Retinal pigment epithelial cell (primary cell): ENCODE data around the gene UPK1B.
"Not testable (repeated sequence)": the region's sequence is repeated elsewhere in the genome, so short reads cannot be mapped to it uniquely, and the experiment has no call there.

Source experiments
- DNase-seq: peaks from one replicate; pipeline ENCODE4 v3.0.0-alpha.2; 2010; ENCODE audit warnings: low read depth
- H3K4me3 ChIP-seq: 2 replicates; pipeline ENCODE4 v1.5.1; 2011; ENCODE audit warnings: mild to moderate bottlenecking, low read length, control low read depth, moderate library complexity
- TF ChIP-seq, protein P1 (sequence below): conservative IDR thresholded peaks from 2 replicates; pipeline ENCODE4 v1.5.1; 2011; ENCODE audit warnings: low read depth, low read length, control low read depth, inconsistent platforms

The UPK1B gene

DNA sequence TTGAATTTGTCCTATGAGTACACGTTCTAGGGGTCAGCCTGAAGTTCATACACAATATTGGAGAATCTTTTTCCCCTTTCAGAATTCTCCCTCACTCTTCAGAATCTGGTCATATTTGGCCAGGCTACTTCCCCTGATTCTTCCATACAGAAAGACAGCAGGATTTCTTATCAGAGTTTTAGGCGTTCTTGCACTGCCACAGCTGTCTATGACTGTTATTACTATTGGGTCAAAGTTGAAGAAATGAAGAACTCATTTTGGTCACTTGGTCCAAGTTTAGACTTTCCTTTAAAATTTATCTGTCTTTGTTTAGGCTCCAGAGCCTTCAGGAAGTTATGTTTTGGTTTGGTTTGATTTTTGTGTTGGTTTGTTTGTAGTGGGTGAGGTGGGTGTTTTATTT lies 15.4 kb upstream of the UPK1B start:
- TF ChIP-seq, protein P1, sequence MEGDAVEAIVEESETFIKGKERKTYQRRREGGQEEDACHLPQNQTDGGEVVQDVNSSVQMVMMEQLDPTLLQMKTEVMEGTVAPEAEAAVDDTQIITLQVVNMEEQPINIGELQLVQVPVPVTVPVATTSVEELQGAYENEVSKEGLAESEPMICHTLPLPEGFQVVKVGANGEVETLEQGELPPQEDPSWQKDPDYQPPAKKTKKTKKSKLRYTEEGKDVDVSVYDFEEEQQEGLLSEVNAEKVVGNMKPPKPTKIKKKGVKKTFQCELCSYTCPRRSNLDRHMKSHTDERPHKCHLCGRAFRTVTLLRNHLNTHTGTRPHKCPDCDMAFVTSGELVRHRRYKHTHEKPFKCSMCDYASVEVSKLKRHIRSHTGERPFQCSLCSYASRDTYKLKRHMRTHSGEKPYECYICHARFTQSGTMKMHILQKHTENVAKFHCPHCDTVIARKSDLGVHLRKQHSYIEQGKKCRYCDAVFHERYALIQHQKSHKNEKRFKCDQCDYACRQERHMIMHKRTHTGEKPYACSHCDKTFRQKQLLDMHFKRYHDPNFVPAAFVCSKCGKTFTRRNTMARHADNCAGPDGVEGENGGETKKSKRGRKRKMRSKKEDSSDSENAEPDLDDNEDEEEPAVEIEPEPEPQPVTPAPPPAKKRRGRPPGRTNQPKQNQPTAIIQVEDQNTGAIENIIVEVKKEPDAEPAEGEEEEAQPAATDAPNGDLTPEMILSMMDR = no peak
- DNase-seq = no peak
- no peak overlapping the region for H3K4me3 ChIP-seq

DNA sequence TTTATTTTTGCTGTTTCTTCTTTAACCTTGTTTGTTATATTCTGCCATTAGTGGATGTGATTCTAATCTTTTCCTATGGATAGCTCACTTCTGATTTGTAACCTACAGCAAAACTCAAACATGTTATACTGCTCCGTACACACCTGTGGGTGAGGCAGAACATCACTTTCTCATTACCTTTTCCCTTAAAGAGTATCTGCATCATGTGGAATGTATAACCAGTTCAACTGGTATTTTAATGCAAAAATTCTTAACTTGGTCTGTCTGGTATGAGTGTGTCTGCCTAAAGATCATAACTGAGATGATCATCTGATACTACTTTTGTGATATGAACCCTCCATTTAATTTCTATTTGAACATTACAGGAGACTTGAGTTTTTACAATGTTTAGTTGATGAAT lies 13.0 kb upstream of the UPK1B start:
- H3K4me3 ChIP-seq = no peak overlapping the region
- DNase-seq = no peak
- TF ChIP-seq, protein P1 = no peak

GRCh38 chr3:119160815-119161214 lies 12.6 kb upstream of the UPK1B start:
- TF ChIP-seq, protein P1 = no peak
- no peak overlapping the region for H3K4me3 ChIP-seq
- no peak for DNase-seq

- DNase-seq = no peak
- H3K4me3 ChIP-seq = no peak overlapping the region
- TF ChIP-seq, protein P1 = no peak
Observed at GRCh38 chr3:119161240-119161639, 12.2 kb upstream of the UPK1B start.

GRCh38 chr3:119164745-119165144 lies 8.7 kb upstream of the UPK1B start:
- not testable (repeated sequence) for H3K4me3 ChIP-seq, DNase-seq

GRCh38 chr3:119170821-119171220 lies 2.6 kb upstream of the UPK1B start:
- TF ChIP-seq, protein P1 = no peak
- DNase-seq = no peak
- H3K4me3 ChIP-seq = no peak overlapping the region

- no peak overlapping the region for H3K4me3 ChIP-seq
- TF ChIP-seq, protein P1 = no peak
- no peak for DNase-seq
Observed at GRCh38 chr3:119175872-119176756, 2.7 kb downstream of the UPK1B start.

DNA sequence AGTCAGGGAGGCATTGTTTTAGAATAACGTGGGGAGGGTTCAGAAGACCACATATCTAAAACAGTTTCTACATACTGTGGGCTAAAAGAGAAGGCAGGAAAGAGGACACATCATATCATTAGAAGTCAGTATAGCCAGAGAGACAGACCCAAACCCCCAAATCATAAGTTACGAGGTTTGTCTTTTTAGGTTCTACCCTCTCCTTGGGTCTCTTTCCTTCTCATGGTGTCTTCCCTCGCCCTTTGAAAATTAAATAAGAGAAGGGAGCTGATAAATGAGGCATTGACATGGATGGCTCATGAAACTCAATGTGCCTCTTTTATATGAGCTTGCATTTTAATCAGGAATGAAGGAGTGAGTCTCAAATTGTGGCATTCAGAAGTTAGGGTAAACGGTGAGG lies 3.4 kb downstream of the UPK1B start:
- no peak overlapping the region for H3K4me3 ChIP-seq
- DNase-seq = no peak
- TF ChIP-seq, protein P1 = no peak
